SW480 (cell line): ENCODE measurements around the gene AP4S1.
A peak's percentile ranks its signal among the peaks of the same experiment; 100 is the strongest.
"Not testable (repeated sequence)": the region's sequence is repeated elsewhere in the genome, so short reads cannot be mapped to it uniquely, and the experiment has no call there.

Experiments
- DNase-seq: peaks from one replicate; pipeline ENCODE4 v3.0.0-alpha.2; 2016; ENCODE audit warnings: low spot score

The AP4S1 gene, protein sequence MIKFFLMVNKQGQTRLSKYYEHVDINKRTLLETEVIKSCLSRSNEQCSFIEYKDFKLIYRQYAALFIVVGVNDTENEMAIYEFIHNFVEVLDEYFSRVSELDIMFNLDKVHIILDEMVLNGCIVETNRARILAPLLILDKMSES

DNA sequence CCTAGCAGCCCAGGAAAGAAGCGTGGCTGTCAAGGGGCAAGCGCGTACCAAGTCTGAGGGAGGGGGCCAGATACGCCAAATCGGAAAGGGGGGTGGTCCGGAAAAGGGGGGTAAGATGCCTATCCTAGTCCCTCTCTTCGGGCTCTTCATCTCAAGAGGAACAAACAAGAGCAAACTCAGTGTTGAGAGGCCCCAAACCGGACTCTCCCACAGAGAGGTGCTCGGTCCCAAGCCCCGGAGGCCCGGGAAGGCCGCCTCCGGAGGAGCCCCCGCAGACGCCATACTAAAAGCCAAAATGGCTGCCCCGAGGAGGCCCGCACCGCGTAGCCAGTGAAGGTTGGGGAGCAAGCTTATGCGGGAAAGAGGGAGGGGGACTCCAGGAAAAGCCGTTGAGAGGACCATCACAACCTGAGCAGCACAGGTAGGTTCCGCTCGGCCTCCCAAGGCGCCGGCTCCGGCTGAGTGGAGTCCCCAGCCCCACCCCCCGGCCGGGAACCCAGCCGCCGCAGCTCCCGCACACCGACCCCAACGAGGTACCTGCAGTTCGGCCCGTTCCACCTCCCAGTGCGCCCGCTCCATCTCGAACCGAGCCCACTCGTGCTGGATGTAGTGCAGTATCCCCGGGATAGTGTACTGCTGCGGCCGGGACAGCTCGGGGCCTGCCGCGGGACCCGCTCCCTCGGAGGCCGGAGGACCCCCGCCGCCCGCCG, at the start of gene AP4S1:
TSS of gene AP4S1 (plus strand) at position 283 of the 710 bp plus-strand sequence. CDS start 40,548 bp downstream, outside the sequence.
- peak; percentile 15 for DNase-seq

DNA sequence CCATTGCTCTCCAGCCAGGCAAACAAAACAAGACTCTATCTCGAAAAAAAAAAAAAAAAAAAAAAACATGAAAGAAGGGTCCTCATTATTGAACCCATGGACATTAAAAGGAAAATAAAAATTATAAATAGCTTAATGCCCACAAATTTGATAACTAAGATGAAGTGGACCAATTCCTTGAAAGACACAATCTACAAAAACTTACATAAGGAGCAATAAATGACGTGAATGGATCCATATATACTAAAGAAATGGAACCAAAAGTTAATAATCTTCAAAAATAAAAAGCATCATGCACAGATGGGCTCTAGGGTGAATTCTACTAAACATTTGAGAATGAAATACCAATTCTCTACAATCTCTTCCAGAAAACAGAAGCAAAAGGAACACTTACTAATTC, 47.7 kb upstream of the AP4S1 start:
- no peak for DNase-seq

DNA sequence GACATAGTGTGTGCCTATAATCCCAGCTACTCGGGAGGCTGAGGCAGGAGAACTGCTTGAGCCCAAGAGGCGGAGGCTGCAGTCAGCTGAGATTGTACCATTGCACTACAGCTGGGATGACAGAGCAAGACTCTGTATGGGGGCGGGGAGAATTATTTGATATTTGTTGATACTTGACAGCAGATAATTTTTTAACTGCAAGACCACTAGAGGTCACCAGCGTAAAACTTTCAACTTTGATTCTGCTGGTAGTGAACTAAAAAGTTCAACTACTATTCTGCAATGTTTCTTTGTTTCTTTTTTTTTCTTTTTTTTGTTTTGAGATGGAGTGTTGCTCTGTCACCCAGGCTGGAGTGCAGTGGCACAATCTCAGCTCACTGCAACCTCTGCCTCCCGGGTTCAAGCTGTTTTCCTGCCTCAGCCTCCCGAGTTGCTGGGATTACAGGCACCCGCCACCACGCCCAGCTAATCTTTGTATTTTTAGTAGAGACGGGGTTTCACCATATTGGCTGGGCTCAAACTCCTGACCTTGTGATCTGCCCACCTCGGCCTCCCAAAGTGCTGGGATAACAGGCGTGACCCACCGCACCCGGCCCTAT, 45.2 kb upstream of the AP4S1 start:
- peak; percentile 39 for DNase-seq

DNA sequence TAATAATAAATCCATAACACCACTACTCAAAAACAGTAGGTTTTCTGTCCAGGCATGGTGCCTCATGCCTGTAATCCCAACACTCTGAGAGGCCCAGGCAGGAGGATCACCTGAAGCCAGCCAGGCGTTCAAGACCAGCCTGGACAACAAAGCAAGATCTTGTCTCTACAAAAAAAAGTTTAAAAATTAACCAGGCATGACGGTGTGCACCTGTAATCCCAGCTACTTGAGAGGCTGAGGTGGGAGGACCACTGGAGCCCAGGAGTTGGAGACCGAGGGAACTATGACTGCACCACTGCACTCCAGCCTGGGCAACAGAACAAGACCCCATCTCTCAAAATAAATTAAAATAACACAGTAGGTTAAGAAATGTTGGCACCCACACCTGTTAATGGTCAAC, 44.5 kb upstream of the AP4S1 start:
- DNase-seq = no peak

DNA sequence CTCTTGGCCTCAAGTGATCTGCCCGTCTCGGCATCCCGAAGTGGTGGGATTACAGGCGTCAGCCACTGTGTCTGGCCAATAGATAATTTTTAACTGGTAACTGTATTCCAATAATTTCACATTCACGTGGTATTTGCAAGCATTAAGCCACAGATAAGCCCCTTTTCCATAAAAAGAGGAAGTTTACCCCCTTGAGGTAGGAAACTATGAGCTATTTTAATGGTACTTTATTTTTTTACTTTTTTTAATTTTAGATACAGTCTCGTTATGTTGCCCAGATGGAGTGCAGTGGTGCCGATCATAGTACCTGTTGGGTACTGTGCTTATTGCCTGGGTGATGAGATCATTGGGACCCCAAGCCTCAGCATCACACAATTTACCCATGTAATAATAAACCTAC, 42.9 kb upstream of the AP4S1 start:
- no peak for DNase-seq

DNA sequence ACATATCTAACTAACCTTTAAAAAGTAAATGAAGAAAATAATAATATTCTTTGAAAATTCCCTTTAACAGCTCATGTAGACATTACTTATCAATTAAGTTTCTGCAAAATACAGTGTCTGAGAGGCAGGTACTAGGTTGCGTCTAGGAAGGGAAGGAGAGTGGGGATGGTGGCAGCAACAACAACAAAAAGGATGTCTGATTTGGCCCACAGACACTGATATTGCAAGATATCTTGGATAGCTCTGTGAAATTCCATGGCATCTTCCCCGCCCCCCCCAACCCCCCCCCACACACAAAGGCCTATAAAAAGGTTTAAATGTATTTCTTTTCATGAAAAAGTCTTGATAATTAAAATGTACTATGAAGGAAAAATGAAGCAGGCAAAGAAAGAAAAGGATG, 41.6 kb upstream of the AP4S1 start:
- no peak for DNase-seq

DNA sequence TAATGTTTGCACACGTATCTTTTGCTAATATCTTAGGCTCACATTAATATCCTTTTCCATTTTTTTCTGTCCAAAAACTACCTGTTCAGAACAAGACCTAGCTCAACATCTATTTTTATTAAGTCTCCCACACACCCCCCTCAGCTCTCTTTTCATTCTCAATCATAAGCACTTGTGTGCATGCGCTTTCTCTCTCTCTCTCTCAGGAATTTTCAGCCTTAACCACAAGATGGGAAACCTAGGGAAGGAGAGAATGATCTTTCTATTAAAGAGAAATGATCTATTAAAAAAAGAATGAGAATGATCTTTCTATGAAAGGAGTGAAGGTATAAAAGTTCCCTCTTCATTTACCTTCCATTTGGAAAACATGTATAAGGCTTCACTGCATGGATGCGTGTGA, 39.7 kb upstream of the AP4S1 start:
- no peak for DNase-seq

DNA sequence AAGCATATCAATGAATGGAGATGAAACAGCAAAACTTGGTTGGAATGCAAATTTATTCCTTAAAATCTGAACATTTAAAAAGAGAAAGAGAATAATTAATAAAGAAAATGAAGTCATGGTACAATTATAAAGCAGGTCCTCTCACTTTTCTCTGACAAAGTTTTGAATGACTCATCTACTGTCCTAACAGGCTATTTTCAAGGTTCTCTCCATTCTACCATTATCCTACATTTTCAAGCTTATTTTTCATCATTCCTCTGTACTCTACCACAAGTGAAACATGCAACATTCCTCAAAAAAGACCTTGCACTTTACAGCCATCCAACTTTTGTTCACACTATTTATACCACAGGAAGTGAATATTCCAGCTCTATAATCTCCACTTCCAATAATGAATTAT, 36.9 kb upstream of the AP4S1 start:
- no peak for DNase-seq

DNA sequence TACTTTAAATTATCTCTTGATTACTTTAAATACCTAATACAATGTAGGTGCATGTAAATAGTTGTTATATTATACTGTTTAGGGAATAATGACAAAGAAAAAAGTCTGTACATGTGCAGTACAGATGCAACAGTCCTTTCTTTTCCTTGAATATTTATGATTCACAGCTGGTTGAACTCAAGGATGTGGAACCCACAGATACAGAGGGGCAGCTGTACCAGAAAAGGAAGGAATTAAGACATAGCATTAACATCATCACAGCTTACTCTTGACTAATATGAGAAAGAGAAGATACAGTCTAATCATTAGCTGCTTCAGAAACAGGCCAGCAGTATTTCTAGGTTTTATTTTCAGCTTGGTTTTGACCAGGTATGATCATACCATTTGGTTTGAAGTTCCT, 34.7 kb upstream of the AP4S1 start:
- no peak for DNase-seq

DNA sequence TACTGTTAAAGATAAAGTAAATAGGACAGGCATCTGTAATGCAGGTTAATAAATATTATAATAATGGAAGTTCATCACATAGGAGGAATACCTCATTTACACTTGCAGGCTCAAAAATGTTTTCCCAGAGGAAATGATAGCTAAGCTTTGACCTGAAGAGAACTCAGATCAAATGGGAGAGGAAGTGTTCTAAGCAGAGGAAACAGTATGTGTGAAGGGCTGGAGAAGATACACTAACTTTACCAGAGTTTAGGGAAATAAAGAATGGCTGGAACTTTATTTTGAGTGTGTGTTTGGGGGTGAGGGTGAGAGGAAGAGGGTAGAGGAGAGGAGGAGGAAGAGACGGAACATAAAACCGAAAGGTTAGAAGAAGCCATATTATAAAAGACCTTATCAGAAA, 34.0 kb upstream of the AP4S1 start:
- DNase-seq = no peak

DNA sequence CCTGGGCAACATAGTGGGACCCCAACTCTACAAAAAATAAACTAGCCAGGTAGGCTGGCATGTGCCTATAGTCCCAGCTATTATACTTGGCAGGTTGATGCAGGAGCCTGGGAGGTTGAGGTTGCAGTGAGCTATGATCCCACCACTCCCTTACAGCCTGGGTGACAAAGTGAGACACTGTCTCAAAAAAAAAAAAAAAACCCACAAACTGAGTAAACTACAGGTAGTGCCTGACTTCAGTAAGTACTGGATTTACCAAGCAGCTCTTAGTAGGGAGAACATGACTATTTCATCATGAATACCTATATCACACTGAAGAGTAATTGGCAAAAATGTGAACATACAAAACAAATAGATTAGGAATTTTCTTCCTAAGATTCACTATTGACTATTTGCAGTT, 32.4 kb upstream of the AP4S1 start:
- DNase-seq = no peak

DNA sequence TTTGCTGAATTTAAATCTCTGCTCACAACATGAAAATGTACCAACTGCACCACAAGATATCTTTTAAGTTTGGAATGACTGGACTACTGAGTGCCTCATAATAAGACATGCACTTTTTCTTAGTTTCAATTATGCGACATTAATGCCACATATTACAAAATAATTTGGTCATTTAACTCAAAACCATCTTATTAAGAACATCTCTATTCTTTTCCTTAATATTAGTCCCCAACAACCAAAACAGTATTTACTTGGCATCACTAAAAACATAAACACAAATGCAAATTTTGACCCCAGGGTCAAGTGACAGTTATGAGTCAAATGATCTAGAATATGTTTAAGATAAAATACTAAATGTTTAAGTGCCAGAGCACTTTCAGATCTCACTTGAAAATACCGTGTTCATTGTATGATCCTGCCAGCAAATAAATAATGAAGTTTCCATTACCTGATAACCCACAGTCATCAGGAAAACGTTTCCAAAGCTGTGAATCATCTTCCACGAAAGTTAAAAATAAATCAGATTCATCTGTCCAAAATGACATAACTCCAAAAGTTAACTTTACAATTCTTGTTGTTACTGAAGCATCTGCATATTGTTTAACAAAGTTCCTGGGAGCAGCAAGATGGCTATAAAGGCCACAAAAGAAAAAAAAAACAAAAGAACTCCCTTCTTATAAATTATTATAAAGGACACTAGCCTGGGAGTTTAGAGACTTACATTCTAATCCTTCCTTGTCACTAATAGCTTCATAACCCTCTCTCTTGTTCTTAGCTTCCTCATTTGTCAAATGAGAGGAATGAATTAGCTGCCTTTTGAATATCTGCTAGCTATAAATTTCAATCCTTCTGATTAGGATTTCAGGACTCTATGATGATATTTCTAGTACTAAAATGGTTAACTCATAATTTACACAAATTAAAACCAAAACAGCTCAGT, 30.5 kb upstream of the AP4S1 start:
- no peak for DNase-seq

DNA sequence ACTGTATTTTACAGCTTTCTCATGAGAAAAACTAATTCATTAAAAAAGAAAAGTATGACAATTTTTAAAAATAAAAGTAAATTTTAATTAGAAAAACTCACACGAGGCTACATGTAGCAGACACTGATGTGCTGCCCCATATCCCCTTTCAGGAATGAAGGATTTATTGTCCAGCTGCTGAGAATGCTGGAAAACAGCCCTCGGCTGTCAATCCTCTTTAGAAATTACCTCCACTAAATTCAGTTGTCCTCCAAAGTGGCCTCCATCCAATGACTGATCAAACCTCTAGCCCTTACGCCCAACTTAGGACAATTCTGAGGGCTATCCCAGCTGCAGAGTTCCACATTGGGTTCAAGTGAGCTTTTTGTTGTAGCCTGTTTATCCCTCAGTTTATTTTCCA, 29.8 kb upstream of the AP4S1 start:
- DNase-seq = no peak

DNA sequence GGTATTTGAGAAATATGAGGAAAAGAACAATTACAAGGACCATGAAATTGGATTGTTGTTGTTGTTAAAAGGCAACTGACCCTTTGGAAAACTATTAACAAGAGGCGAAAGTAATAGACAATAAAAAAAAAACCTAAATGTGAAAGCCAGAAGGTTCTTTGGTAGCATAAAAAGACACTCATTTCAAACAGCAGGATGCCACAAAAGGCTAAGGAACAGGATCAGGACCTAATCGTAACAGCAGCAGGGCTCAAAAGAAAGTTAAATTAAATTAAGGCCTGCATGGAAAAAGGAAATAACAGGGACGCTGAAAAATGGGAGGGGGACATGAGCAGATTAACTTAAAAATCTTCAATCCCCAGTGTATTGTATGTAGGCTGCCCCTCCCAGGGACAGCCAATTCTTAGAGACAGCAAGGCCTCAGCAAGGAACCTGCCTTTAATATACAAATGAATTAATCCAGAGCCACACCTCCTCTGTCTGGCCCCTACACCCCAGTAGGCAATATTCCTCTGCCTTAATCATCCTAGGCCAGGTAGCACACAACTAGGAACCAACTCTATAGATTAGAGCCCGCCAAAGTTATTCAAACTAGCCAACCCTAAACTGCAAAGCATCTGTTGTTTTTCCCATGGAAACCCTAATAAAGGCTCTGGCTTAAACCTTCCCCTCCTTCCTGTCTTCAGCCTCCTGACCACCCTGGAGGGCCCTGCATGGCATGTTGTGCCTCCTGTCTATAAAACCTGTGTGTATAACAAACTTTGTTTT, 28.4 kb upstream of the AP4S1 start:
- no peak for DNase-seq

DNA sequence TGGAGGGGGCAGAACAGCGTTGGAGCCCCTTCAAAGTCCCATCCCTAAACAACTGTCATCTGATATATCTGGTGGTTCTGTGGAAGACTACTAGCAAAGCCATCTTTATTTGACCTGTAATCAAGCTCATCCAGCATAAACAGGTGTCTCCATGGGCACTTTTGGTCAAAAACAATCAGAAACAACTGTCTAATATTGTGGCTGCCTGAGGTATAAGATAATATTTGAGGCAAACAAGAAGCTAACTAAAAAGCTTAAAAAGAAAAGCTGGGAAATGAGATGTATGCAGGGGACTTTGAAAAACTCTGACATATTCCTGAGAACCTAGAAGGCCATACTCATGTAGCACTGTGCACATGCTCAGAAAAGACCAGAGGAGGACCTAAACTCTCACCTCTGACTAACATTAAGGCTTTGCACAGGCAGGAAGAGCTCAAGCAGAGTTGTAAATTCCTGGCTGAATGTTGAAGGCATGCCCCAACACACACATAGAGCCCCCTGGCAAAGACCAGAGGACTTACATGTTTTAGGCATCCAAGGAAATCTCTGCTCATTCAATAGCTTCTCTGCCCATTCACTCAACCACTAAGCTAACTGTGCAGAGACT, 27.2 kb upstream of the AP4S1 start:
- DNase-seq = no peak

DNA sequence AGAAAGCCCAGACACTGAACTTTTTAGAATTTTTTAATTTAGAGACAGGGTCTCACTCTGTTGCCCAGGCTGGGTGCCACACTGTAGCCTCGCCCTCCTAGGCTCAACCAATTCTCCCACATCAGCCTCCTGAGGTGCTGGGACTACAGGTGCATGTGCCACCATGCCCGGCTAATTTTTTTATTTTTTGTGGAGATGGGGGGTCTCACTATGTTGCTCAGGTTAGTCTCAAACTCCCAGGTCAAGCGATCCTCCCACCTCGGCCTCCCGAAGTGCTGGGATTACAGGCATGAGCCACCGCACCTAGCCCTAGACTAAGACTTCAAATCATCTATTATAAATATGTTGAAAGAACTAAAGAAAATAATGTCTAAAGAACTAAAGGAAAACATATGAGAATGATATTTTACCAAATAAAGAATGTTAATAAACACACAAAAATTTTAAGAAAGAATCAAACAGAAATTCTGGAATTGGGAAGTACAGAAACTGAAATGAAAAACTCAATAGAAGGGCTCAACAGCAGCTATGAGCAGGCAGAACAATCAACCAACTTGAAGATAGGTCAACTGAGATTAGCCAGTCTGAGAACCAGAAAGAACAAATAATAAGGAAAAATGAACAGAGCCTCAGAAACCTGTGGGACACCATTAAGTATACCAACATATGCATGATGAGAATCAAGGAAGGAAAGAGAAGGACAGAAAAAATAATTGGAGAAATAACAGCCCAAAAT, 26.2 kb upstream of the AP4S1 start:
- DNase-seq = no peak

DNA sequence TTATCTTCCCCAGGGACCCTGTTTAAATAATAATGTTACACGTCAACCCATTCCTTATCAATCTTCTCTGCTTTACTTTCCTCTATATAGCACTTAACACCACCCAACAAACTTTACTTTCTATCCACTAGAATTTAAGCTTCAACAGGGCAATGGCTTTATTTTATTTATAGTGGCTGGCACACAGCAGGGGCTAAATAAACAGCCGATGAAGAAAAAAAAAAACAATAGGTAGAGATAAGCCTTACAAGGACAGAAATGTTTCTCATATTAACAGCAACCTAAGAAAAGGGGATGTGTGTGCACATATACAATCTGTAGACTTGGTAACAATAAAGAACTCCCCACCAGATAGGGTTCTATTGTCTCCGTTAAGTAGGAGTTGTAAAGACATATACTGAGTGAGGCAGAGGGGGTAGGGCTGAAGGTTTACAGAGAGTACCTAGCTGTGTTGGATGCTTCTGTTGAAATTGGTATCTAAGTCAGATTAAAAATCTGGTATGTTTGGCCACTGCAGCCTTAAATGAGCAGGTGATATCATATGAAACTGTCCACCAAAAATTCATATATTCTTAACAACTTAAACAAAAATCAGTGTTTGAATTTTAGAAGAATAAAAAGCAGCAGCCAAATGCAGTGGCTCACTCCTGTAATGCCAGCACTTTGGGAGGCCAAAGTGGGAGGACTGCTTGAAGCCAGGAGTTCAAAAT, 24.7 kb upstream of the AP4S1 start:
- no peak for DNase-seq

DNA sequence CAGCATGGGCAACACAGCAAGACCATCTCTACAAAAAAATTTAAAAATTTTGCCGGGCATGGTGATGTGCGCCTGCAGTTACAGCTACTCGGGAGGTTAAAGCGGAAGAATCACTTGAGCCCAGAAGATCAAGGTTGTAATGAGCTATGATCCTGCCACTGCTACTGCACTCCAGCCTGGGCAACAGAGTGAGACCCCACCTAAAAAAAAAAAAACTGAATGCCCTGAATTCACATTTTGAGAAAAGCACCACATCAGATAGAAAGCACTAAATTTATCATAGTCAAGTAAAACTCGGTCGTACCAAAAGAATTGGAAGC, 24.1 kb upstream of the AP4S1 start:
- DNase-seq = no peak

DNA sequence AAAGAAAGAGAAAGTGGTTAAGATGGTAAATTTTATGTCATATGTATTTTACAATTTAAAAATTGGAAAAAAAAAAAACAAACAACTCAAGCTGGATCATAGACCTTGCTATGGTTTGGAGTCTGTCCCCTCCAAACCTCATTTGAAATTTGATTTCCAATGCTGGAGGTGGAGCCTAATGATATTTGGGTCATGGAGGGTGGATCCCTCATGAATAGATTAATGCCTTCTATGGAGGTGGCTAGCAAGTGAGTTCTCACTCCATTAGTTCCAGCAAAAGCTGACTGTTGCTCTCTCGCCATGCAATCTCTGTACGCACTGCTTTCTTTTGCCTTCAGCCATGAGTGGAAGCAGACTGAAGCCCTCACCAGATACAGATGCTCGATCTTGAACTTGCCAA, 22.2 kb upstream of the AP4S1 start:
- no peak for DNase-seq

DNA sequence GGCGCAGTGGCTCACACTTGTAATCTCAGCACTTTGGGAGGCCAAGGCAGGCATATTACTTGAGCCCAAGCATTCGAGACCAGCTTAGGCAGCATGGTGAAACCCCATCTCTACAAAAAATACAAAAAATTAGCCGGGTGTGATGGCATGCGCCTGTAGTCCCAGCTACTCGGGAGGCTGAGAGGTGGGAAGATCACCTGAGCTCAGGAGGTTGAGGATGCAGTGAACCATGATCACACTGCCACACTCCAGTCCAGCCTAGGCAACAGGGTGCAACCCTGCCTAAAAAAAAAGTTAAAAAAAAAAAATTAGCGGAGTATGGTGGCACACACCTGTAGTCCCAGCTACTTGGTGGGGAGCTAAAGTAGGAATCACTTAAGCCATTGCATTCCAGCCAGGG, 21.4 kb upstream of the AP4S1 start:
- DNase-seq = not testable (repeated sequence)
